ENCODE results near the gene PLCB4. TPM values are rescaled to one million over a fixed set of nuclear protein-coding genes. Genes with fewer than 3 reads are reported as not detected.

The PLCB4 gene
- total and polyA plus RNA-seq, 3 donors from 2014 or later: 5.9 to 19.4 (median 15.5) TPM

GRCh38 chr20:9141921-9142320 lies 73.0 kb downstream of the PLCB4 start:
- no peak overlapping the region for H3K4me3 ChIP-seq
- no peaks in the 10 kb centered on the region for H3K4me1 ChIP-seq
- H3K27ac ChIP-seq: no peak overlapping the region
- no peaks in the 10 kb centered on the region for H3K36me3 ChIP-seq (ENCODE audit: low read depth, missing control alignments)
- no peak for DNase-seq
- TF ChIP-seq POLR2A (IDR thresholded peaks at IDR 0.05): no peak
- TF ChIP-seq, protein P1, sequence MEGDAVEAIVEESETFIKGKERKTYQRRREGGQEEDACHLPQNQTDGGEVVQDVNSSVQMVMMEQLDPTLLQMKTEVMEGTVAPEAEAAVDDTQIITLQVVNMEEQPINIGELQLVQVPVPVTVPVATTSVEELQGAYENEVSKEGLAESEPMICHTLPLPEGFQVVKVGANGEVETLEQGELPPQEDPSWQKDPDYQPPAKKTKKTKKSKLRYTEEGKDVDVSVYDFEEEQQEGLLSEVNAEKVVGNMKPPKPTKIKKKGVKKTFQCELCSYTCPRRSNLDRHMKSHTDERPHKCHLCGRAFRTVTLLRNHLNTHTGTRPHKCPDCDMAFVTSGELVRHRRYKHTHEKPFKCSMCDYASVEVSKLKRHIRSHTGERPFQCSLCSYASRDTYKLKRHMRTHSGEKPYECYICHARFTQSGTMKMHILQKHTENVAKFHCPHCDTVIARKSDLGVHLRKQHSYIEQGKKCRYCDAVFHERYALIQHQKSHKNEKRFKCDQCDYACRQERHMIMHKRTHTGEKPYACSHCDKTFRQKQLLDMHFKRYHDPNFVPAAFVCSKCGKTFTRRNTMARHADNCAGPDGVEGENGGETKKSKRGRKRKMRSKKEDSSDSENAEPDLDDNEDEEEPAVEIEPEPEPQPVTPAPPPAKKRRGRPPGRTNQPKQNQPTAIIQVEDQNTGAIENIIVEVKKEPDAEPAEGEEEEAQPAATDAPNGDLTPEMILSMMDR (IDR thresholded peaks at IDR 0.05): no peak
- H3K27me3 ChIP-seq: no peaks in the 10 kb centered on the region
- intact Hi-C loops (cut with DNase I; ENCODE audit: low total_unique reads): no loop called here
- no peaks in the 10 kb centered on the region for H3K9me3 ChIP-seq

DNA sequence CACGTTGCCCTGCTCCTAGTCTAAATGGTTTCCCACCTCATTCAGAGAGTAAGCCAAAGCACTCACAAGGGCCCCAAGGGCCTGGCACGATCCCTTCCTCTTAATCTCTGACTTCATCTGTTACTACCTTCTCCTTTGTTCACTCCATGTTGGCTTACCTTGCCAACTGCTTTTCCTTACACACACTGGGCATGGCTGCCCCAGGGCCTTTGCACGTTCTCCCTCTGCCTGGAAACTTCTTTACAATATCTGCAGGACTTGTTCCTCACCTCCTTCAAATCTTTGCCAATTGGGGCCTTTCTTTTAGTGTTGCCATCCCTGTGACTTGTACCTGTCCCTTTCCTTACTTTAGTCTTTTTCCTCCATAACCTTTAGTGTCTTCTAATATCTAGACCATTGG lies 73.9 kb downstream of the PLCB4 start:
- Histone ChIP-seq H3K36me3 (ENCODE audit: low read depth, missing control alignments) (no peaks in the 10 kb centered on the region), H3K9me3 (no peaks in the 10 kb centered on the region), H3K27ac (no peak overlapping the region), H3K4me1 (no peaks in the 10 kb centered on the region), H3K27me3 (no peaks in the 10 kb centered on the region), H3K4me3 (no peak overlapping the region)
- TF ChIP-seq, protein P1 (IDR thresholded peaks at IDR 0.05): no peak
- TF ChIP-seq POLR2A (IDR thresholded peaks at IDR 0.05): no peak
- intact Hi-C loops (cut with DNase I; ENCODE audit: low total_unique reads): no loop called here
- DNase-seq: no peak
- 92 to 95% methylated on average over 3 of the region's 3 CpGs for WGBS, 2 donors

- Histone ChIP-seq H3K36me3 (ENCODE audit: low read depth, missing control alignments) (no peaks in the 10 kb centered on the region), H3K9me3 (no peaks in the 10 kb centered on the region), H3K27me3 (no peaks in the 10 kb centered on the region), H3K27ac (peak overlapping the region in 1 of 2 donors; percentile 33), H3K4me1 (no peaks in the 10 kb centered on the region), H3K4me3 (no peak overlapping the region)
- 21 to 39% methylated on average over 1 of the region's 1 CpG for WGBS, 2 donors
- DNase-seq: no peak
- no peak for TF ChIP-seq POLR2A (IDR thresholded peaks at IDR 0.05)
- TF ChIP-seq, protein P1 (IDR thresholded peaks at IDR 0.05): no peak
- intact Hi-C loops (cut with DNase I; ENCODE audit: low total_unique reads): no loop called here
These were observed 75.0 kb downstream of the PLCB4 start for GRCh38 chr20:9143926-9144325.

DNA sequence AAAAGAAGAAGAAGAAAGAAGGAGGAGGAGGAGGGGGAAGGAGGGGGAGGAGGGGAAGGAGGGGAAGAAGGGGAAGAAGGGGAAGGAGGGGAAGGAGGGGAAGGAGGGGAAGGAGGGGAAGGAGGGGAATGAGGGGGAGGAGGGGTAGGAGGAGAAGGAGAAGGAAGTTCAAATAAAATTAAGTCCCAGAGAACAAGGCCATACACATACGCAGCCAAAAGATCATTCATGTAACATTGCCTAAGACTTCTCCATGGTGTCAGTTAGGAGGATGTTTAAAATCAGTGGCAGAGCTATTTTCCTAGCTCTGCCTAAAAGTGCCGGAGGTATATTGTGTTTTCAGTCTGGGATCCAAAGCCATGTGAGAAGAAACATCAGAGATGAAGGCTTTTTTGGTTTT lies 75.8 kb downstream of the PLCB4 start:
- WGBS, 2 donors: 24 to 28% methylated on average over 2 of the region's 2 CpGs
- no peaks in the 10 kb centered on the region for H3K4me1 ChIP-seq
- H3K9me3 ChIP-seq: no peaks in the 10 kb centered on the region
- H3K36me3 ChIP-seq (ENCODE audit: low read depth, missing control alignments): no peaks in the 10 kb centered on the region
- intact Hi-C loops (cut with DNase I; ENCODE audit: low total_unique reads): no loop called here
- H3K27ac ChIP-seq: peak overlapping the region in 1 of 2 donors; percentile 33
- TF ChIP-seq, protein P1 (IDR thresholded peaks at IDR 0.05): no peak
- TF ChIP-seq POLR2A (IDR thresholded peaks at IDR 0.05): no peak
- no peak overlapping the region for H3K4me3 ChIP-seq
- DNase-seq: no peak
- H3K27me3 ChIP-seq: no peaks in the 10 kb centered on the region

DNA sequence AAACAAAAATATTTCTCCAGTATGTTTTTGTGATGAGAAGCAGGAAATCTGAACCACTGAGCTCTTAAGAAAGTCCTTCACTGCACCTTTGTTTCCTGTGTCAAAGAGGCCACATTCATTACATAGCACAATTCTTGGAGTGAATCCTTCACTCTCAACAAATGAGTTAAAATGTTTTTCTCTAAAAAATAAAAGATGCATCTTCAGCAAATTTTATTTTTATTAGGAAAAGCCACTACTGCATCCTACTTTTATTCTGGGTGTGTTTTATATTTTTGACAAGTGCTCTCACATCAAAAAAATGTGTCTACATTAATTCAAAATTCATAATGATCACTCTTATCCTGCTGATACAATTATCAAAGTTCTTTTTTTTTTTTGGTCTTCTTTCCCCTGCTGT lies 76.3 kb downstream of the PLCB4 start:
- Histone ChIP-seq H3K4me1 (no peaks in the 10 kb centered on the region), H3K27me3 (no peaks in the 10 kb centered on the region), H3K9me3 (no peaks in the 10 kb centered on the region), H3K27ac (no peak overlapping the region), H3K4me3 (no peak overlapping the region), H3K36me3 (ENCODE audit: low read depth, missing control alignments) (no peaks in the 10 kb centered on the region)
- TF ChIP-seq POLR2A (IDR thresholded peaks at IDR 0.05): no peak
- TF ChIP-seq, protein P1 (IDR thresholded peaks at IDR 0.05): no peak
- intact Hi-C loops (cut with DNase I; ENCODE audit: low total_unique reads): no loop called here
- no peak for DNase-seq

Measured in testis (tissue), 3 donors.